Measurements from ENCODE around the gene HAGHL.

Gene HAGHL

DNA sequence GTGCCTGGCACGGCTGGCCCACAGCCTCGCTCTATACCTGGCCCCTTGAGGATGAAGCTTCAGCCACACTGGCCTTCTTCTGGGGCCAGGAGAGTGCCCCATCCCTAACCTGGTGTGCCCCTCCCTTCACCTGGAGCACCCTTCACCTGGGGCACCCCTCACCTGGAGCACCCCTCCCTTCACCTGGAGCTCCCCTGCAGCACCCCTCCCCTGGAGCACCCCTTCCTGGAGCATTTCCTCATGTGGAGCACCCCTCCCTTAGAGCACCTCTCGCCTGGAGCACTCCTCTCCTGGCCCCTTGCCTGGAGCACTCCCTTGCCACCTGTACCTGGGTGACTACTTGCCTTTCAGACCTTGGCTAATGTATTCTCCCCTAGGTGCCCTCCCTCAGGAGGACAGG lies 18.9 kb upstream of the HAGHL start:
- no peak for DNase-seq

DNA sequence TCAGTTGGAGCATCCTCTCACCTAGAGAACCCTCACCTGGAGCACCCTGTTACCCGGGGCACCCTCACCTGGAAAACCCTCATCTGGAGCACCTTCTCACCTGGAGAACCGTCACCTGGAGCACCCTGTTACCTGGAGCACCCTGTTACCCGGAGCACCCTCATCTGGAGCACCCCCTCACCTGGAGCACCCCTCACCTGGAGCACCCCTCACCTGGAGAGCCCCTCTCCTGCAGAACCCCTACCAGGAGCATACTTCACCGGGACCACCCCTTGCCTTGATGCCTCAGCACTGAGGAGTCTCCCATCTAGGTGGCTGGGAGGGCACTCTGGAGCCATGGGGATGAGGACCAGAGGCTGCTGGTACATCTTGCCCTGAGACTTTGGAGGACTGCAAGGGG lies 17.9 kb upstream of the HAGHL start:
- no peak for DNase-seq

DNA sequence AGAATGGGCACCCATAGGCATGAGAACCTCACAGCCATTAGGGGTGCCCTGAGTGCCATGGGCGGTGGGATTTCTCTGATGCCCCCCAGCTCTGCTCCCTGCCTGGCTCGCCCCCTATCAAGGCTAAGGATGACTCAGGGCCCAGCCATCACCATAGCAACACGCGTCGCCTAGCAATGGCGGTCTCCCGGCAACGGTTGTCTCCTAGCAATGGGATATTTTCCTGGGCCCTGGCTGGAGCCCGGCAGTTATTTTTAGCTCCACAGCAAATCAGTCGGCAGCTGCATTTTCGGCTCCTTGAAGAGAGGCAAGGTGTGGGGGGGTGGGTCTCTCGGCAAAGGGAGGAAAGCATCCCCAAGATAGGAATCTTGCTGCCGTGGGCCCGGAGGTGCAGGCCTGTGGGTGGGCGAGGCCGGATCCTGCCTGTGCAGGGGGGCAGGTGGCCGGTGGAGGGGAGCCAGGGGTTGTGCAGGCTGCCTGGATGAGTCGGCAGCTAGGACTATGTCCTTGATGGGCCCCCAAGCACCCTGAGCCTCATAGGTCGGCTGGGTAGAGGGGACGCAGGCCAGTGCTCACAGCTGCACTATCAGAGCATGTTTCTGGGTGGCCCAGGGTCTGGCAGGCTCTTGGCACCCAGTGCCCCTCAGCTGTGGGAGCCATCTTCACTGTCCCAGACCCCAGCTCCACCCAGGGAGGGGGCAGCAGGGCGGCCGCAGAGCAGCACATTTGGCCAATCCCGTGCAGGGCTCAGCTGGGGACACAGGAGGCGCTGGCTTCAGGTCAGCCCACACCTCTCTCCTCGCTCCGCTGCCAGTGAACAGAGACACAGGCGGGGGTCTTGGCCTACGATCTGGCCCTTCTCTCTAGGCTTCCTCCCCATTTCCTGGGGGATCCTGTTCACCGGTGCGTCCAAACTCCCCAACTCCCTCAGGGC lies 17.1 kb upstream of the HAGHL start:
- peak; percentile 75 for DNase-seq

DNA sequence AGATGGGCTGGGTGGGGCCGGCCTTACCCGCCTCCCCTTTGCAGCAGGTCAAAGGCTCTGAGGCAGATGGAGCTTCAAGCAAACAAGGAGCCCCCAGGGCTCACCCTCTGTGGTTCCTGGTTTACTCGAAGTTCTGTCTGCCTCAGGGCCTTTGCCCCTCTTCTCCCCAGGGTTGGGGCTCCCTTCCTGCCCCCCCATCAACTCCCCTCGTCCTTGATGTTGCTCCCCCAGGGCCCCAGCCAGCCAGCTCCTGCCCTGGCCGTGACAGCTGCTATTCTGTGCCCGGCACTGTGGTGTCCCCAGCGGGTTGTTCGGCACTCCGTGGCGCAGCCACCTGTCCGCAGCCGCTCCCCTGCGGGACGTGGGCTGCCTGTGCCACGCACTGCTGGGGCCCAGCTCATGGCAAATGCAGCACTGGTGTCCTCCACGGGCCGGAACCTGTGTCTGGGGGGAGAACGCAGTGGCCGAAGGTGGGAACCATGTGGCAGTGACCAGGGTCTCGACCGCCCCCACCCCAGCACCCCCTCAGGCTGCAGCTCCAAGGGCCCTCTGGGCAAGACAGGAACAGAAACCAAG lies 16.3 kb upstream of the HAGHL start:
- DNase-seq, result no peak

DNA sequence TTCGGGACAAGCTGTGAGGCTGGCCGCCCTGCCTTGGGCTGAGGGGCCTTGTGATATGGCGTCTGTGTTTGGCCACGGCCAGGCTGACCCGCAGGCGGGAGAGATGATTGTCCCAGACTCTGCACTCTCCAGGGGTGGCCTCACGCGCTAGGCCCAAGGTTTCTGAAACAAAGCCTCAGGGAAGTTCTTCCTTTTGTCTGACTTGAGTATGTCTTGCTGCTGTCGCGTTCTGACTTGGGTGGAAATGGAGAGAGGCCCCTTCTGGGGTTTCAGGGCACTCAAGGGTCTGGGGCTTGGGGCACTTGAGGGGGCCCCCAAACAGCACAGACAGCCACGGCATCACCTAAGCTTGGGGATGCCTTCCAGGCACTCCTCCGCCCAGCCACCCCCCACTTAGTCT lies 15.8 kb upstream of the HAGHL start:
- no peak for DNase-seq

DNA sequence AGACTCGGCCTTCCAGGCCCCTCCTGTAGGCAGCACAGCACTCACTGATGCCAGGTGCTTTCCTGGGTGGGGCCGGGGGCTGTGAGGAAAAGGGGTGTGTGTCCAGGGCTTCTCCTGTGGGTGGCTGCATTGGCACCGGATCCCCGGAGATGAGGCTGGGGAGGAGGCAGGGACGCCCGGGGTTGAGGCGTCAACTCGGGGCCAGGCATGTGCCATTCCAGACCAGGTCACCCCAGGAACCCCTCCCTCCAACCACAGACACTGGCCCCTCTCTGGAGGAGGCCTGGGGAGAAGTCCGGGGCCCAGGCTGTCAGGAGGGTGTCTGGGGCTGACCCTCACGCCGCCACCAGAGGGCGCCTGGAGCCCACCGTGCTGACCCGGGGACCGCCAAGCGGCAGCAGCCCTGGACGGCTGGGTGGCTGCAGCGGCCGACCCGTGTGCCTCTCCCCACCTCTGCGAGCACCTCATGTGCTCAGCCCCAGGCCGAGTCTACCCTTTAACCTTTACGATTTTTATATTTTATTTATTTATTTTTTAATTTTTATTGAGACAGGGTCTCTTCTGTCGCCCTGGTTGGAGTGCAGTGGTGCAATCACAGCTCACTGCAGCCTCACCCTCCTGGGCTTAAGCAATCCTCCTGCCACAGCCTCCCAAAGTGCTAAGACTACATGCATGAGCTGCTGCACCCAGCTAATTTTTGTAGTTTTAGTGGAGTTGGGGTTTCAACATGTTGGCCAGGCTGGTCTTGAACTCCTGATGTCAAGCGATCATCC lies 15.2 kb upstream of the HAGHL start:
- peak; percentile 49 for DNase-seq

DNA sequence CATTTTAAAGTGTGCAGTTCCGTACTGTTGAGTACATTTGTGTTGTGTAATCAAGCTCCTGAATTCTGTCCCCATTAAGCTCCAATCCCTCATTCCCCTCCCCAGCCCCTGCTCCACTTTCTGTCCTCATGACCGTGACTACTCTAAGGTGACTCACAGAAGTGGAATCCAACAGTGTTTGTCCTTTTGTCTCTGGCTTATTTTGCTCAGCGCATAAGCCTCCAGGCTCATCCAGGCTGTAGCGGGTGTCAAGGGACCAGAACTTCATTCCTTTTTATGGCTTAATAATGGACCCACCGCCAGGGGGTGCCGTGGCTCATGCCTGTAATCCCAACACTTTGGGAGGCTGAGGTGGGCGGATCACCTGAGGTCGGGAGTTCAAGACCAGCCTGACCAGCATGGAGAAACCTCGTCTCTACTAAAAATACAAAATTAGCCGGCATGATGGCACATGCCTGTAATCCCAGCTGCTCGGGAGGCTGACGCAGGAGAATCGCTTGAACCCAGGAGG lies 14.1 kb upstream of the HAGHL start:
- DNase-seq, result peak; percentile 89

DNA sequence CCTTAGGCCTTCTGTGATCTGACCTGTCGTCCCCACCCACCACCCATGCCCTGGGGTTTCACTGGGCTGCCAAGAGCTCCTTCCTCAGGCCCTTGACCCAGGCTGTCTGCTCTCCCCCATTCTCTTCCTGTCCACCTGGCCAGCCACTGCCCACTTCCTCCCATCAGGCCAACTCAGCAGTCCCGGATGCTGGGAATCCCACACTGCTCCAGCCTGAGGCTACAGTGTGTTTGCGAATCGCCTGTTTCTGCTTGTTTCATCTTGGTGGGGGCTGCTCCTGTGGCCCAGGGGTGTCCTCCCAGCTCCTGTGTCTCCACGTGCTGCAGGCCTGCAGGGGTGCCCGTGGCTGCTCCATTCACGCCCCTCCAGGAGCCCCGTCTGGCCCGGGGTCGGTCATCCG lies 12.8 kb upstream of the HAGHL start:
- no peak for DNase-seq

DNA sequence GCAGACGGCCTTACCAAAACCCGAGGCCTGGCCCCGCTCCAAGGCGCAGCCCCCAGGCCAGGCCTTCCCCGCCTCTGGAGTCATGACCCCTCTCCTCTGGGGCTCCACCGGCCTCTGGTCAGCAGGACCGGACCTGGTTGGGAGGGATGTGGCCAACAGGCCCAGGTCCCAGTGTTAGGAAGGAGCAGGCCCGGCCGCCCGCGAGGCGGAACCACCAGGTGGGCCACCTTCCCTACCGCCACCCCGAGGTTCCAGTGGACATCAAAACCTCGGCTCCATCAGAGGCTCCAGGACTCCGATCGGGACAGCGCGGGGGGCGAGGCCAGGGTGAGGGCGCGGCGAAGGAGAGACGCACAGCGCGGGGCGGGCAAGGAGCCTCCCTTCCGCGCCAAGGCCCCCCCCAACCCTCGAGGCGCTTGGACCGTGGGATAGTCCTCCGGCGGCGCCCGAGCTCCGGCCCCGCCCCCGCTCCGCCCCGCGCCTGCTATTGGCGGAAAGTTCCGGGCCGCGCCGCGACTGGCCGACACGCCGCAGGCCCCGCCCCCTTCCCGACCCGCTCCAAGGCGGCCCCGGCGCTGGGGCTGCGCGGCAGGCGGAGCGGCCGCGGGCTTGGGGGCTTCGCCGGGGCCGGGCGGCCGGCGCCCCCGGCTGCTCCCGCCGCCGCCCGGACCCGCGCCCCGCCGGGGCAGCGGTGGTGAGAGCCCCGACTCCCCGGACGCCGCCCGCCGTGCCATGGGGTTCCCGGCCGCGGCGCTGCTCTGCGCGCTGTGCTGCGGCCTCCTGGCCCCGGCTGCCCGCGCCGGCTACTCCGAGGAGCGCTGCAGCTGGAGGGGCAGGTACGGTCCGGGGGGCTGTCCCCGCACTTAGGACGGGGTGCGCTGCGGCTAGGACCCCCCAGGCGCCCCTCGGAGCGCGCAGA lies 12.1 kb upstream of the HAGHL start, which contains the start of gene METRN:
METRN (plus strand) TSS at position 561 of the 919 bp plus-strand sequence; CDS start at position 733, 172 bp downstream.
- peak; percentile 84 for DNase-seq

DNA sequence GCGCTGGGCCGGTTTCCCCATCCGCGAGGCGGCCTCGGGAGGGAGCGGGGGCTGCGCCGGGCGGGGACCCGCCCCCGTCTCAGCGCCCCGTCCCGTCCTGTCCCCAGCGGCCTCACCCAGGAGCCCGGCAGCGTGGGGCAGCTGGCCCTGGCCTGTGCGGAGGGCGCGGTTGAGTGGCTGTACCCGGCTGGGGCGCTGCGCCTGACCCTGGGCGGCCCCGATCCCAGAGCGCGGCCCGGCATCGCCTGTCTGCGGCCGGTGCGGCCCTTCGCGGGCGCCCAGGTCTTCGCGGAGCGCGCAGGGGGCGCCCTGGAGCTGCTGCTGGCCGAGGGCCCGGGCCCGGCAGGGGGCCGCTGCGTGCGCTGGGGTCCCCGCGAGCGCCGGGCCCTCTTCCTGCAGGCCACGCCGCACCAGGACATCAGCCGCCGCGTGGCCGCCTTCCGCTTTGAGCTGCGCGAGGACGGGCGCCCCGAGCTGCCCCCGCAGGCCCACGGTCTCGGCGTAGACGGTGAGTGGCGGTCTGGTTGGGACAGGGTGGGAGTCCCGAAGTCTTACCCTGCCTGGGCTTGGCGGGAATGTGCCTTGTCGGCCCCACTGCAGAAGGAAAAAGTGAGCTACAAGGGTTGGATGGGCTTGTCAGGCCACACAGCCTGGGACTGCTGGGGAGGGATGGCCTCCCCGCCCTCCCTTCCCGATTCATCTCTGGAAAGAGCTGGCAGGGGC lies 11.3 kb upstream of the HAGHL start:
- no peak for DNase-seq

DNA sequence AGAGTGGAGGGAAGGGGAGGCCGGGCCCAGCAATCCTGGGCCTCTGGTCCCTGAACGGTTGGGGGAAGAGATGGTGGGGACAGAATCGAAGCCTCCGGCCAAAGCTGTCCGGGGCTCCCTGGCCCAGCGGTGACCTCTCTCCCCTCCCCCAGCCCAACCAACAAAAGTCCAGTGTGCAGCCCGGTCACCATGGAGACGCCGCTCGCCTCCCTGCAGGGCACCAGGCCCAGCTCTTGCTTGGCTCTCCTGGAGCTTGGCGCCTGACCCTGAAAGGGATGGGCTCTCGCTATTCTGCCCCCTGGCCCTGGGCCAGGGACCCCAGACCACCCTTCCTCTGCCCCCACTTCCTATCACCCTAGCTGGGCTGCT lies 10.7 kb upstream of the HAGHL start:
- DNase-seq, result no peak

DNA sequence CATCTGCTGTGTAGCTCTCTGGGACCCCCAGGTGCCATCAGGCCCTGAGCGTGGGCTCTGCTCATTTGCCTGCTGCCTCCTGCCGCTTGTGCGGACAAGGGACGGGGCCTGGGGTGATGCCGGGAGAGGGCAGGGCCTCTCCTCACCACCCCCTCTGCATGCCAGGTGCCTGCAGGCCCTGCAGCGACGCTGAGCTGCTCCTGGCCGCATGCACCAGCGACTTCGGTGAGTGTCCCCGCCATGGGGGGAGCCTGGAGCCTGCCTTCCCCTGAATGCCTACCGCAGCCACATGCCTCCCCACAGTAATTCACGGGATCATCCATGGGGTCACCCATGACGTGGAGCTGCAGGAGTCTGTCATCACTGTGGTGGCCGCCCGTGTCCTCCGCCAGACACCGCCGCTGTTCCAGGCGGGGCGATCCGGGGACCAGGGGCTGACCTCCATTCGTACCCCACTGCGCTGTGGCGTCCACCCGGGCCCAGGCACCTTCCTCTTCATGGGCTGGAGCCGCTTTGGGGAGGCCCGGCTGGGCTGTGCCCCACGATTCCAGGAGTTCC lies 10.1 kb upstream of the HAGHL start:
- DNase-seq, result no peak

DNA sequence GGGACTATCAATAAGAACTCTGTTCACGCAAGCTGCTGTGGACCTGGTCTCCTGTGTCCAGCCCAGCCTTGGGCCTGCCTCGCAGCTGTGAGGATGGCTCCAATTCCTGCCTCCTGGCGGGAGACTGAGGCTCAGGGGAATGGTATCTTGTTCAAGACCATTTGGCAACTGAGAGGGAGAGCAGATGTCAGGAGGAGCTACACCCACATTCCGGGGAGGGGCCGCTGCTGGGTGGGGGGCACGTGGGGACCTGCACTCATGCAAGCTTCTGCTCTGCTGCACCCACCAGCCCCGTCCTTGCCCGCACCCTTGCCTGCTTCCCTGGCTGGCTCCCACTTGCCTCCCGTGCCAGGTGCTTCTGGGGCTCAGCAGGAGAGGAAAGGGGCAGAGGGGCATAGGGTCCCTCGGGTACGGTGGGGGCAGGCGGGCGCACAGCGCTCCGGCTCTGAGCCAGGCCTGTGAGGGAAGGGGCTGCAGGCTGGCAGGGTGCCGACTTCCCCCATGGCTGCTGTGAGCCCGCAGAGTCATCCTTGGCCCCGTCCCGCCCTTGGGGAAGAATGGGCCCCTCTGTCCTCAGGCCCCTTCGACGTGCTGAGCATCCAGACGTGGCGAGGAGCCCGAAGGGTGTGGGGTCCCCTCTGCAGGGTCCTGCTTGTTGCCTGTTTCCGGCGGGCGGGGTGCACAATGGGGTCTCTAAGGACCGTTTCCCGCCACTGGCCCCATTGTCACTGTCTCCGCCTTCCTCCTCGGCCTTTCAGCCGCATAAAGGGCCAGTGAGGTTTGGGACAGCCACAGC lies 9.3 kb upstream of the HAGHL start:
- no peak for DNase-seq

DNA sequence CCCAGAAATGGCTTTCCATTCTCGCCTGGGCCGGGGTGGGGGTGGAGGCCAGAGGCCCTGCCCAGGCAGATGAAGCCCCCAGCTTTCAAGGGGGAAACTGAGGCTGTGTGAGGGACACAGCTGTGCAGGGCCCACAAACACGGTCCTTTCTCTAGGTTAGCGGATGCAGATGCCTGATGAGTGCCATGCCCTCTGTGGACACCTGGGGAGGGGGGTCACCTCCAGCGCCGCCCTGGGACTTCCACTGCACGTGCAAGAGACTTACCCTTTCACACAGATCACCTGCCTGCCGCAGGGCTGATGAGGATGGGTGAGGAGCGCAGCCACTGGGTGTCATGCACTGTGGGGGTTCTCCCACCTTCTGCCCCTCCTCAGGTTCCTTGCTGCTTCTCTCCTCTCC lies 8.5 kb upstream of the HAGHL start:
- DNase-seq, result no peak

DNA sequence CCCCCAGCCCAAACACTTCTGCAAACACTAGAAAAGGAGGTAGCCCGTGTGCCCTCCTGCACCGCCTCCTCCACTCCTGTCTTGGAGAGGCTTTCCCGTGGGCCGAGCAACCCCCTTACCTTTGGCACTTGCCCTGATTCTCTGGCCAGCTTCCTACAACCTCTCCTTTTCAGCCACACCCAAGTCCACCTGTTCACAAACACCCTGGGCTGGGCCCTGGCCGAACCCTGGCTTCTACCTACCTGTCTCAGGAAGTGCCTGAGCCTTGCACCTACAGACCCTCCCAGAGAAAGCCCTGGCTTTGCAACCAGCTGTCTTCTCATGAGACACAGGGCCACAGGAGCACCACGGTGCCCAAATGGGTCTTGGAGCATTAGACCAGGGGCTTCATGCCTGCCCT lies 8.0 kb upstream of the HAGHL start:
- DNase-seq, result no peak

DNA sequence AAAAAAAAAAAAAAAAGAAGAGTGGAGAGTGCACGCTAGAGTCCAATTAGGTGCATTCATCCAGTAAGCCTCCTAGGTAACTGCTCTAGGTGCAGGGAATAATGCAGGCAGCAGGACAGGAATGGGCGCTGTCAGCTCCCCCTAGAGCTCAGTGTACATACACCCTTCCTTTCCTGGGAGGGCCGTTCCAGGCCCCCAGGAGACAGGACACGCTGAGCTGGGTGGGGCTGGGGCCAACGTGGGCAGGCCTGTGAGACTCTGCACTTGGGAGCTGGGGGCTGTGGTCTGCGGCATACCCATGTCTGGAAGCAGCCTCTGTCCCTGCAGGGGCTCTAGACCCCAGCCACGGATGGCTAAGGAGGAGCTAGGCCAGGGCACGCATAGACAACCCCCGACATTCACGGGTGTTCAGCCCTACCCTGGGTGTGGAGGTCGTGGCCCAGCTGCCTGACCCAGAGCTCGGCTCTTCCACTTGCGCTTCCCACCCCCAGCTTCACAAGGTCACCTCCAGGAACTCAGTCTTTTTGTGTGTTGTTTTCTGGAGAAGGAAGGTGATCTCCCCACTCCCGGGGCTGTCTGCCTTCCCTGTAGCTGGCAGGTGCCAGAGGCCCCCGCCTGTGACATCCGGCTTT lies 7.0 kb upstream of the HAGHL start:
- no peak for DNase-seq

DNA sequence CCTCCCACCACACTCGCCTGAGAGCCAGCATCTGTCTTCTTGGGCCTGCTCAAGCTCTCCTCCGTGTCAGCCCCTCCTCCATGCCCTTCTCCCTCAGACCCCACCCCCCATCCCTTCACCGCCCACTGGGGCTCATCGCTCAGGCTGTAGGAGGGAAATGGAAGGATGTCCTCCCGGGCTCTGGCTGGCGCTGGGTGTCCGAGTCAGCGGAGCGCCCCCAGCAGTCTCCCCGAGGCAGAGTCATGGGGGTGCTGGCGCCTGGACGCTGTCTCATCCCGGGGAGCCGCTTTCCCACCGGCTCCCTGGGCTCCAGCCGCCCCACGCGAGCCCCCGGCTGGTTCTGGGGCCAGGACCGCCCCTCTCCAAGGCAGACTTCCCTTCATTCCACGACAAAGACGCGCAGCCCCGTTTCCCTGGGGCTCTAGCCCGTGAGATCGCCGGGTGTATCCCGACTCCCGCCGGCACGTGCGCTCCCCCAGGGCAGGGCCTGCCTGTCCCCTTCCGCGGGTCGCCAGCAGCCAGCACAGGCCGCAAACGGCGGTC lies 6.4 kb upstream of the HAGHL start:
- peak; percentile 70 for DNase-seq

DNA sequence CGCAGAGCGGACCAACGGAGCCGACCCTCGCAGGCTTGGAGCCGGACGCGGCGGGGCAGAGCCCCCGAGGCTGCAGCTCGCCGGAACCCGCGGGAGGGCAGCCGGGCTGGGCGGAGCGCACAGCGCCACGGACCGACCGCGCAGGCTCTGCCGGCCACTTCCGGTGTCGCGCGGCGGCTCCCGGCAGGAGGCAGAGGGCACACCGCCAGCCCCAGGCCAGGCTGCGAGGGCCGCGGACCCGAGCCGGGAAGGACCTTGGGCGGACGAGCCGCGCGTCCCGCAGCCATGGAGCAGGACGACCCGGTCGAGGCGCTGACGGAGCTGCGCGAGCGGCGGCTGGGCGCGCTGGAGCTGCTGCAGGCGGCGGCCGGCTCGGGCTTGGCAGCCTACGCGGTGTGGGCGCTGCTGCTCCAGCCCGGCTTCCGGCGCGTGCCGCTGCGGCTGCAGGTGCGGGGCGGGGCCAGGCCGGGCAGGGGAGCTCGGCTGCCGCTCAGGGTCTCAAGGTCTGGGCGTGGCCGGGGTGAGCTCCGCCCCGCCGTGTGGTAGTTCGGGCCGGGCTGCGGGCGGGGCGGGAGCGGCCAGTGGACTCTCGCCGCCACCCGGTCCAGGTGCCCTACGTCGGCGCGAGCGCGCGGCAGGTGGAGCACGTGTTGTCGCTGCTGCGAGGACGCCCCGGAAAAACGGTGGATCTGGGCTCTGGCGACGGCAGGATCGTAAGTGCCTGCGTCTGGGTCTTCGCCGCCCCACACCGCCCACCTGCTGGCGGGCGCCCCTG lies 5.7 kb upstream of the HAGHL start, which contains the start of gene ANTKMT:
ANTKMT (plus strand) TSS at position 157 of the 775 bp plus-strand sequence; CDS start at position 286, 129 bp downstream.
- DNase-seq, result peak; percentile 66

All from fibroblast of skin of abdomen (primary cell).